ENCODE data around the gene KRTAP9-4.

Gene KRTAP9-4

GRCh38 chr17:41258406-41258805, 8.9 kb downstream of the KRTAP9-4 start:
- no peak overlapping the region for H3K9ac ChIP-seq (ENCODE audit: low read length)
- H3K79me2 ChIP-seq (ENCODE audit: low read length), result no peaks in the 10 kb centered on the region
- no peaks in the 10 kb centered on the region for H4K20me1 ChIP-seq (ENCODE audit: insufficient read depth, low read length)
- H3K4me1 ChIP-seq (ENCODE audit: low read length), result no peaks in the 10 kb centered on the region
- H3K9me3 ChIP-seq (ENCODE audit: insufficient read depth, low read length), result no peaks in the 10 kb centered on the region
- H3K4me2 ChIP-seq (ENCODE audit: low read length), result no peak overlapping the region
- H3K4me3 ChIP-seq (ENCODE audit: low read length), result no peak overlapping the region
- H2AFZ ChIP-seq (ENCODE audit: low read depth, low read length), result no peak overlapping the region
- no peak for TF ChIP-seq CTCF (IDR thresholded peaks at IDR 0.05; ENCODE audit: low read depth, low read length)
- no peak for TF ChIP-seq EZH2phosphoT487 (IDR thresholded peaks at IDR 0.05; ENCODE audit: low read depth)
- H3K27ac ChIP-seq (ENCODE audit: low read length), result no peak overlapping the region
- H3K27me3 ChIP-seq (ENCODE audit: low read depth, low read length), result peaks cover 44% of the 10 kb centered on the region
- no peaks in the 10 kb centered on the region for H3K36me3 ChIP-seq (replicated peaks; ENCODE audit: low read depth, low read length)

GRCh38 chr17:41263212-41263611, 13.7 kb downstream of the KRTAP9-4 start:
- Histone ChIP-seq H4K20me1 (ENCODE audit: insufficient read depth, low read length) (no peaks in the 10 kb centered on the region), H3K9ac (ENCODE audit: low read length) (no peak overlapping the region), H3K4me3 (ENCODE audit: low read length) (no peak overlapping the region), H3K36me3 (replicated peaks; ENCODE audit: low read depth, low read length) (no peaks in the 10 kb centered on the region), H3K4me2 (ENCODE audit: low read length) (no peak overlapping the region), H3K9me3 (ENCODE audit: insufficient read depth, low read length) (no peaks in the 10 kb centered on the region), H3K27ac (ENCODE audit: low read length) (no peak overlapping the region), H3K27me3 (ENCODE audit: low read depth, low read length) (peaks cover 27% of the 10 kb centered on the region), H3K79me2 (ENCODE audit: low read length) (no peaks in the 10 kb centered on the region), H2AFZ (ENCODE audit: low read depth, low read length) (no peak overlapping the region), H3K4me1 (ENCODE audit: low read length) (no peaks in the 10 kb centered on the region)
- TF ChIP-seq CTCF (IDR thresholded peaks at IDR 0.05; ENCODE audit: low read depth, low read length), result no peak
- TF ChIP-seq EZH2phosphoT487 (IDR thresholded peaks at IDR 0.05; ENCODE audit: low read depth), result no peak

GRCh38 chr17:41264599-41264998, 15.1 kb downstream of the KRTAP9-4 start:
- no peaks in the 10 kb centered on the region for H3K36me3 ChIP-seq (replicated peaks; ENCODE audit: low read depth, low read length)
- H3K4me2 ChIP-seq (ENCODE audit: low read length), result no peak overlapping the region
- H3K27me3 ChIP-seq (ENCODE audit: low read depth, low read length), result peaks cover 14% of the 10 kb centered on the region
- H3K27ac ChIP-seq (ENCODE audit: low read length), result no peak overlapping the region
- TF ChIP-seq CTCF (IDR thresholded peaks at IDR 0.05; ENCODE audit: low read depth, low read length) (no peak), EZH2phosphoT487 (IDR thresholded peaks at IDR 0.05; ENCODE audit: low read depth) (no peak)
- no peak overlapping the region for H3K9ac ChIP-seq (ENCODE audit: low read length)
- no peaks in the 10 kb centered on the region for H3K79me2 ChIP-seq (ENCODE audit: low read length)
- no peaks in the 10 kb centered on the region for H3K9me3 ChIP-seq (ENCODE audit: insufficient read depth, low read length)
- H2AFZ ChIP-seq (ENCODE audit: low read depth, low read length), result no peak overlapping the region
- H3K4me1 ChIP-seq (ENCODE audit: low read length), result no peaks in the 10 kb centered on the region
- no peaks in the 10 kb centered on the region for H4K20me1 ChIP-seq (ENCODE audit: insufficient read depth, low read length)
- H3K4me3 ChIP-seq (ENCODE audit: low read length), result no peak overlapping the region

GRCh38 chr17:41265078-41265477, 15.6 kb downstream of the KRTAP9-4 start, which contains the start of gene KRTAP9-6:
TSS of gene KRTAP9-6 (plus strand) at chr17:41265378. CDS start at chr17:41265378, 0 bp downstream.
- H4K20me1 ChIP-seq (ENCODE audit: insufficient read depth, low read length), result no peaks in the 10 kb centered on the region
- TF ChIP-seq CTCF (IDR thresholded peaks at IDR 0.05; ENCODE audit: low read depth, low read length) (no peak), EZH2phosphoT487 (IDR thresholded peaks at IDR 0.05; ENCODE audit: low read depth) (no peak)

More at GRCh38 chr17:41265078-41265477, 15.6 kb downstream of the KRTAP9-4 start, which contains the start of gene KRTAP9-6:
- Histone ChIP-seq H3K4me1 (ENCODE audit: low read length) (no peaks in the 10 kb centered on the region), H3K4me2 (ENCODE audit: low read length) (no peak within 1 kb of the TSS), H3K27me3 (ENCODE audit: low read depth, low read length) (peaks cover 14% of the 10 kb centered on the region), H3K9me3 (ENCODE audit: insufficient read depth, low read length) (no peaks in the 10 kb centered on the region), H3K36me3 (replicated peaks; ENCODE audit: low read depth, low read length) (no peaks in the 10 kb centered on the region), H2AFZ (ENCODE audit: low read depth, low read length) (no peak within 1 kb of the TSS), H3K9ac (ENCODE audit: low read length) (no peak within 1 kb of the TSS), H3K27ac (ENCODE audit: low read length) (no peak within 1 kb of the TSS), H3K4me3 (ENCODE audit: low read length) (no peak within 1 kb of the TSS), H3K79me2 (ENCODE audit: low read length) (no peaks in the 10 kb centered on the region)
